Adrenal gland (tissue), 5 donors: Measurements from ENCODE around the gene RHPN2.
"Not testable (repeated sequence)": the region's sequence is repeated elsewhere in the genome, so short reads cannot be mapped to it uniquely, and the experiment has no call there.

ENCODE experiments used
- CTCF ChIP-seq, 6 experiments: fragments of 450-650 bp in 4 of 6; fragments of 200-600 bp in 2 of 6; sonication (generic) in 1 of 6; IDR thresholded peaks; 1 replicate in 5 of 6; 2 replicates in 1 of 6; pipeline versions ENCODE4 v1.5.1 to v1.8.0; 2016 to 2021; ENCODE audit warnings: antibody characterized with exemption in 6 of 6, mild to moderate bottlenecking in 2 of 6, moderate library complexity in 1 of 6
- POLR2A ChIP-seq, 2 donors: fragments of 450-650 bp; IDR thresholded peaks; one replicate each; pipeline ENCODE4 v1.6.1; 2017; ENCODE audit warnings: antibody characterized with exemption in 2 of 2, mild to moderate bottlenecking in 2 of 2, moderate library complexity in 1 of 2
- donor health status: DM: no; HTN: no; CAD: no.

GRCh38 chr19:33037168-33038025, 27.3 kb downstream of the RHPN2 start:
- TF ChIP-seq CTCF, POLR2A (IDR thresholded peaks at IDR 0.05): not testable (repeated sequence)
